Measurements from ENCODE around the gene OR2A42.
"Not testable (repeated sequence)": the region's sequence is repeated elsewhere in the genome, so short reads cannot be mapped to it uniquely, and the experiment has no call there.

- not testable (repeated sequence) for TF ChIP-seq CTCF (conservative IDR thresholded peaks at IDR 0.05; ENCODE audit: low read depth, low read length); EZH2 (IDR thresholded peaks at IDR 0.05; ENCODE audit: borderline replicate concordance, low read depth, low read length, poor library complexity, severe bottlenecking)
Observed at GRCh38 chr7:144281981-144282380, 42.6 kb upstream of the OR2A42 start.

Measured in A673 (cell line).